ENCODE results near the gene FIGNL1. TPM values are rescaled to one million over a fixed set of nuclear protein-coding genes. Genes with fewer than 3 reads are reported as not detected.

FIGNL1 gene
- total RNA-seq, 1 experiment from 2014 or later: 28.1 TPM

DNA sequence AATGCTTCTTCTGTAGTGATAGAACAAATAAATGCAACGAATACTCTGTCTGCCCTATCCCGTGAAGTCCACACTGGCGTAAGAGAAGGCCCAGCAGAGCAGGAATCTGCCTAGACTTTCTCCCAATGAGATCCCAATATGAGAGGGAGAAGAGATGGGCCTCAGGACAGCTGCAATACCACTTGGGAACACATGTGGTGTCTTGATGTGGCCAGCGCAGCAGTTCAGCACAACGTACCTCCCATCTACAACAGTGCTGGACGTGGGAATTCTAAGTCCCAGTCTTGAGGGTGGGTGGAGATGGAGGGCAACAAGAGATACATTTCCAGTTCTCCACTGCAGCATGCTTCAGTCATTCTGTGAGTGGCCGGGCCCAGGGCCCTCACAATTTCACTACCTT, 45.8 kb downstream of the FIGNL1 start:
- ChIA-PET POLR2A (no interaction called here), RAD21 (ENCODE audit: low non-redundant PET in 1 of 2, low total read pairs in 2 of 2, uncharacterized antibody in 2 of 2, unreplicated experiment in 2 of 2) (no interaction called here), CTCF (no interaction called here)
- TF ChIP-seq, protein P1, sequence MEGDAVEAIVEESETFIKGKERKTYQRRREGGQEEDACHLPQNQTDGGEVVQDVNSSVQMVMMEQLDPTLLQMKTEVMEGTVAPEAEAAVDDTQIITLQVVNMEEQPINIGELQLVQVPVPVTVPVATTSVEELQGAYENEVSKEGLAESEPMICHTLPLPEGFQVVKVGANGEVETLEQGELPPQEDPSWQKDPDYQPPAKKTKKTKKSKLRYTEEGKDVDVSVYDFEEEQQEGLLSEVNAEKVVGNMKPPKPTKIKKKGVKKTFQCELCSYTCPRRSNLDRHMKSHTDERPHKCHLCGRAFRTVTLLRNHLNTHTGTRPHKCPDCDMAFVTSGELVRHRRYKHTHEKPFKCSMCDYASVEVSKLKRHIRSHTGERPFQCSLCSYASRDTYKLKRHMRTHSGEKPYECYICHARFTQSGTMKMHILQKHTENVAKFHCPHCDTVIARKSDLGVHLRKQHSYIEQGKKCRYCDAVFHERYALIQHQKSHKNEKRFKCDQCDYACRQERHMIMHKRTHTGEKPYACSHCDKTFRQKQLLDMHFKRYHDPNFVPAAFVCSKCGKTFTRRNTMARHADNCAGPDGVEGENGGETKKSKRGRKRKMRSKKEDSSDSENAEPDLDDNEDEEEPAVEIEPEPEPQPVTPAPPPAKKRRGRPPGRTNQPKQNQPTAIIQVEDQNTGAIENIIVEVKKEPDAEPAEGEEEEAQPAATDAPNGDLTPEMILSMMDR (IDR thresholded peaks at IDR 0.05 in 2 of 3, conservative IDR thresholded peaks at IDR 0.05 in 1 of 3; ENCODE audit: borderline replicate concordance in 1 of 3, insufficient read depth in 1 of 3, low read depth in 2 of 3, low read length in 2 of 3): peak in 2 of 3 experiments; percentile 40 to 44; a peak in 3 of 6 replicates
- TF ChIP-seq ZNF274 (IDR thresholded peaks at IDR 0.05; ENCODE audit: low read depth, low read length): no peak
- Histone ChIP-seq H2AFZ (ENCODE audit: low read depth, low read length, poor library complexity, severe bottlenecking) (no peak overlapping the region), H3K4me1 (ENCODE audit: control insufficient read depth in 1 of 2, insufficient read depth in 2 of 2, low read length in 2 of 2) (no peaks in the 10 kb centered on the region), H3K9ac (ENCODE audit: low read length) (no peak overlapping the region), H3K27ac (ENCODE audit: low read depth, low read length) (no peak overlapping the region), H3K36me3 (ENCODE audit: control insufficient read depth in 1 of 2, insufficient read depth in 2 of 2, low read length in 2 of 2) (no peaks in the 10 kb centered on the region), H3K27me3 (ENCODE audit: insufficient read depth, low read length) (peaks cover 52% of the 10 kb centered on the region), H3K9me2 (ENCODE audit: insufficient read depth) (no peaks in the 10 kb centered on the region), H3K4me3 (replicated peaks in 1 of 2; ENCODE audit: low read depth in 1 of 2, low read length in 2 of 2) (no peak overlapping the region), H4K20me1 (ENCODE audit: insufficient read depth) (no peaks in the 10 kb centered on the region), H3K4me2 (ENCODE audit: low read length) (no peak overlapping the region), H3K79me2 (ENCODE audit: insufficient read depth, low read length) (no peaks in the 10 kb centered on the region), H3K9me3 (ENCODE audit: control insufficient read depth in 1 of 2, insufficient read depth in 1 of 2, low read depth in 1 of 2, low read length in 2 of 2) (no peaks in the 10 kb centered on the region)
- ATAC-seq (peak; percentile 84), DNase-seq (ENCODE audit: low read depth, low spot score) (no peak)
- BruUV-seq (replicated peaks): no TSS peak
- intact Hi-C loops (cut with micrococcal nuclease): no loop called here

DNA sequence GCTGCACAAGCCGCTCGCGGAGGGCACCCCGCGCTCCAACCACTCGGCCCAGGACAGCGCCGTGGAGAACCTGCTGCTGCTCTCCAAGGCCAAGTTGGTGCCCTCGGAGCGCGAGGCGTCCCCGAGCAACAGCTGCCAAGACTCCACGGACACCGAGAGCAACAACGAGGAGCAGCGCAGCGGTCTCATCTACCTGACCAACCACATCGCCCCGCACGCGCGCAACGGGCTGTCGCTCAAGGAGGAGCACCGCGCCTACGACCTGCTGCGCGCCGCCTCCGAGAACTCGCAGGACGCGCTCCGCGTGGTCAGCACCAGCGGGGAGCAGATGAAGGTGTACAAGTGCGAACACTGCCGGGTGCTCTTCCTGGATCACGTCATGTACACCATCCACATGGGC, 50.0 kb downstream of the FIGNL1 start:
- CTCF ChIA-PET: no interaction called here

More for the DNA sequence above, 50.0 kb downstream of the FIGNL1 start:
- H3K4me2 ChIP-seq (ENCODE audit: low read length): no peak overlapping the region
- intact Hi-C loops (cut with micrococcal nuclease): no loop called here
- BruUV-seq (replicated peaks): no TSS peak
- no peak overlapping the region for H2AFZ ChIP-seq (ENCODE audit: low read depth, low read length, poor library complexity, severe bottlenecking)
- H3K9ac ChIP-seq (ENCODE audit: low read length): no peak overlapping the region
- RAD21 ChIA-PET (ENCODE audit: low non-redundant PET in 1 of 2, low total read pairs in 2 of 2, uncharacterized antibody in 2 of 2, unreplicated experiment in 2 of 2): no interaction called here
- no peaks in the 10 kb centered on the region for H3K36me3 ChIP-seq (ENCODE audit: control insufficient read depth in 1 of 2, insufficient read depth in 2 of 2, low read length in 2 of 2)
- H3K27me3 ChIP-seq (ENCODE audit: insufficient read depth, low read length): peaks cover 42% of the 10 kb centered on the region
- no peak for DNase-seq (ENCODE audit: low read depth, low spot score)
- no peak for ATAC-seq
- no peaks in the 10 kb centered on the region for H3K9me2 ChIP-seq (ENCODE audit: insufficient read depth)
- H3K9me3 ChIP-seq (ENCODE audit: control insufficient read depth in 1 of 2, insufficient read depth in 1 of 2, low read depth in 1 of 2, low read length in 2 of 2): no peaks in the 10 kb centered on the region
- no peak overlapping the region for H3K4me3 ChIP-seq (replicated peaks in 1 of 2; ENCODE audit: low read depth in 1 of 2, low read length in 2 of 2)
- no peaks in the 10 kb centered on the region for H3K79me2 ChIP-seq (ENCODE audit: insufficient read depth, low read length)
- no peaks in the 10 kb centered on the region for H4K20me1 ChIP-seq (ENCODE audit: insufficient read depth)
- H3K4me1 ChIP-seq (ENCODE audit: control insufficient read depth in 1 of 2, insufficient read depth in 2 of 2, low read length in 2 of 2): no peaks in the 10 kb centered on the region
- TF ChIP-seq EGR1 (IDR thresholded peaks at IDR 0.05; ENCODE audit: low read depth) (no peak), ELF1 (IDR thresholded peaks at IDR 0.05; ENCODE audit: borderline replicate concordance, low read depth) (no peak), SRF (IDR thresholded peaks at IDR 0.05; ENCODE audit: low read depth) (no peak), EZH2phosphoT487 (IDR thresholded peaks at IDR 0.05; ENCODE audit: borderline replicate concordance) (no peak), CBX3 (IDR thresholded peaks at IDR 0.05; ENCODE audit: low read depth) (no peak), JUND (IDR thresholded peaks at IDR 0.05) (no peak), TCF7L2 (IDR thresholded peaks at IDR 0.05; ENCODE audit: borderline replicate concordance, extremely low read depth, insufficient read depth, insufficient read length) (no peak), POLR2A (IDR thresholded peaks at IDR 0.05; ENCODE audit: borderline replicate concordance, extremely low read depth, insufficient read depth, insufficient read length) (no peak)
- POLR2A ChIA-PET: no interaction called here
- H3K27ac ChIP-seq (ENCODE audit: low read depth, low read length): no peak overlapping the region

Measured in HCT116 (cell line).